Measurements from ENCODE around the gene PXN.
"Not testable (repeated sequence)": the region's sequence is repeated elsewhere in the genome, so short reads cannot be mapped to it uniquely, and the experiment has no call there.

The PXN gene

GRCh38 chr12:120242275-120242799 lies 23.2 kb downstream of the PXN start:
- no peak for DNase-seq (ENCODE audit: low read depth in 2 of 3, low spot score in 1 of 3)

GRCh38 chr12:120241561-120242274 lies 23.8 kb downstream of the PXN start:
- DNase-seq (ENCODE audit: low read depth in 2 of 3, low spot score in 1 of 3) = no peak

DNA sequence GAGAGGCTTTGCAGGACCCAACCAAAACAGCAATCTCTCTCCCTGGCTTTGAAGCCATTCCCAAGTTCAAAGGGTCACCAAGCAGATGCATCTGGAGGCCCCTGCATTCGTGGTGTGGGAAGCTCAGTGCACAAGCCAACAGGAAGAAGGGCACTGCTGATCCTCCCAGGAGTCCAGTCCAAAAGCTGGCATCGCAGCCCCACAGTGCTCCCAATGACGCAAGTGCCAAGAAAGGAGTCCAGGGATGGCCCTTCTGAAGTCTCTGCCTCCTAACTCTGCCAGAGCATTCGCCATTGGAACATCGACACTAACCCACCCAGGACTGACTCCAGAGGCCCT lies 25.1 kb downstream of the PXN start:
- DNase-seq (ENCODE audit: low read depth in 2 of 3, low spot score in 1 of 3) = no peak

DNA sequence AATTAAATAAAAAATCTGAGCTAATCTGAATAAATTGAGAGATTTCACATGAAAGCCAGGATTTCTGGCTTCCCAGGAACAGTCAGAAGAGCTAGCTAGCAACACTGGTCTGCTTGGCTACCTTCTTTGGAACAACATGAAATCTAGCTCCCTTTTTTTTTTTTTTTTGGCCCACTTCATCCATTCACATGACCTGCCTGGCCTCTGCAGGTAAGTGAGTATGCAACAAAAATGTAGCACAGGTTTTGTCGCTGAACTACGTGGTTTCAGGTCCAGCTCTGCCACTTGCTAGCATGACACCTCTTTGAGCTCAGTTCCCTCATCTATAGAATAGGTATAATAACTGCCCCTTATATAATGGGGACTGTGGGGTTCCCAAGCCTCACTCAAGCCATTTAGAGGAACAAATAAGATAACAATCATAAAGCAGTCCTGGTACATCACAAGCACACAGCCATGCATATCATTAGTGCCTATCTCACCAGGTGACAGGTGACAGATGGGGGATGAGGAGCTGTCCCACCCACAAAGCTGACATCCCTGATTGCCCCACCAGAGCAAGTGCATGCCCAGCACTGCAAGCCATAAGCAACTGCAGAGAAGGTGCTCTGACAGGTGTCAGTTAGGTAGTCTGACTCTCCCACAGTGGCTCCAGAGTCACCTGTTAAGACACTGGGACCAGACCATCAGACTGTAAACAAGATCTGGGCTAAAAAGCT lies 25.6 kb downstream of the PXN start:
- no peak for DNase-seq (ENCODE audit: low read depth in 2 of 3, low spot score in 1 of 3)

DNA sequence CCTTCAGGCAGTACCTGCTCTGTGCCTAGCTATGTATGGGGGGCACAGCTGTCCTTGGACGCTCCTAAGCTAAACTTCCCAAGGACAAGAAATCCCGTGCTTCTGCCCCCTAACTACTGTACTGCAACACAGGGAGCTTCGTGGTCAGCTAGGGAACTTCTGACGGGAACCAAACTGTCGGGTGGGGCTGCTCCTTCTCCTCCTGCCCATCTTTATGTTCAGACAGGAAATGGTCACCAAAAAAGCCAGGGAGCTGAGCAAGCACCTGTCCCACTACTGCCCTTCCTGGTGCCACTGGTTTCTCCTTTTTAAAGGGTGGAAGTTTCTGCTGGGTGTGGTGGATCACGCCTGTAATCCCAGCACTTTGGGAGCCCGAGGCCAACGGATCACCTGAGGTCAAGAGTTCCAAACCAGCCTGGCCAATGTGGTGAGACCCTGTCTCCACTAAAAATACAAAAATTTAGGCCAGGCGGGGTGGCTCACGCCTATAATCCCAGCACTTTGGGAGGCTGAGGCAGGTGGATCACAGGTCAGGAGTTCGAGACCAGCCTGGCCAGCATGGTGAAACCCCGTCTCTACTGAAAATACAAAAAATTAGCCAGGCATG lies 26.6 kb downstream of the PXN start:
- DNase-seq (ENCODE audit: low read depth in 2 of 3, low spot score in 1 of 3) = no peak

DNA sequence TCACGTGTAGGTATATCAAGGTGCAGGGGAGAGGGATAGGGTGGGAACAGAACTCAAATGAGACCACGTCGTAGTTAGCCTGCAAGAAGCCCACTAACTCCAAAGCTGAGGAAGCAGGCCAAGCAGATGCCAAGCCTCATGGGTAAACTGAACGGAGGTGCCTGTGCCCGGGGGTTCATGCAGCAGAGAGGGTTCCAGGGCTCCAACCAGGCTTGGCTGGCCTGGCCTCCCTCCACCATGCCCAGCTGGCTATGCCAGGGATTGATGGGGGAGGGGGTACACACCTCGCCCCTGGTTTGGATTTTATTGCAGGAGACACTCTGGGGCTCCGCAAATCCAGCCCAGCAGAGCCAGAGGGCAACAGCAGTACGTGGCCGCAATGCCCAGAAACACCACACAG lies 27.3 kb downstream of the PXN start:
- DNase-seq (ENCODE audit: low read depth in 2 of 3, low spot score in 1 of 3) = no peak

DNA sequence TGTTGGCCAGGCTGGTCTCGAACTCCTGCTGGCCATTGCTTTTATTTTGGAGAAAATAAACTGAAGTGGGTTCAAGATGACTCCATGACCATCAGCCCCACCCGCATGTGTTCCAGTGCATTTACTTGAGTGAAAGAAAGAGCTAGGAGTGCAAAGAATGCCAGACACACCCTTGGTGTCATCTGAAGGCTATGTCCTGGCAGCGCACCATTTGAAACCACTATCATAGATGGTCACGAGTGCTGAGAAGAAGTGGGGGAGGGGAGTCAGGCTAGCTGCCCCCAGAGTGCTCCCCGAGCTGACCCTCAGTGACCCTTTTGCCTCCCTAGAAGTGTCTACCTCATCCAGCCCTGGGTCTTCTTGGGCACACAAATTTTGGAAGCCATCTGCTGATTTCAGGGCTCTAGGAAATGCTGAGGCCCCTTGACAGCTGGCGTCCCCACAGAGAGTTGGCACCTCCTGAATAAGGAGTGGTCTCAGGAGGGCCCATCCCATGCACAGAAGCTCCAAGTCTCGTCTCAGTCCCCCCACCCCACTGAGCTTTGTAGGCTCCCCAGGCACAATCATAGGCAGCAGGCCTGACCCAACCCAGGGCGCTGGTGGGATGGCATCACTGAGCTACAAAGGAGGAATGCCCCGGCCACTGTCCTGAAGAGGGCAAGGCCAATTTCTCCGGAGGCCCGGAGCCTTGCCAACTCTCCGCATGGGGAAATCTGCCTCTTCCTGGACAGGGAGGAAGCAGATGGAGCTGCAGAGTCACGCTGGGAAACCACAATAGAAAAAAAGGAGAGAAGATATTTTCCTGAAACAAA lies 28.0 kb downstream of the PXN start:
- DNase-seq (ENCODE audit: low read depth in 2 of 3, low spot score in 1 of 3) = no peak

- not testable (repeated sequence) for DNase-seq (ENCODE audit: low read depth in 2 of 3, low spot score in 1 of 3)
Measured at GRCh38 chr12:120236809-120237208, 28.7 kb downstream of the PXN start.

- no peak for DNase-seq (ENCODE audit: low read depth in 2 of 3, low spot score in 1 of 3)
Measured at GRCh38 chr12:120235369-120236323, 29.9 kb downstream of the PXN start.

GRCh38 chr12:120234643-120235368 lies 30.7 kb downstream of the PXN start:
- DNase-seq (ENCODE audit: low read depth in 2 of 3, low spot score in 1 of 3) = no peak

- DNase-seq (ENCODE audit: low read depth in 2 of 3, low spot score in 1 of 3) = peak; percentile 69 to 84 (median 75)
Measured at GRCh38 chr12:120231316-120232011, 34.1 kb downstream of the PXN start.

GRCh38 chr12:120230974-120231315 lies 34.6 kb downstream of the PXN start:
- DNase-seq (ENCODE audit: low read depth in 2 of 3, low spot score in 1 of 3) = no peak

DNA sequence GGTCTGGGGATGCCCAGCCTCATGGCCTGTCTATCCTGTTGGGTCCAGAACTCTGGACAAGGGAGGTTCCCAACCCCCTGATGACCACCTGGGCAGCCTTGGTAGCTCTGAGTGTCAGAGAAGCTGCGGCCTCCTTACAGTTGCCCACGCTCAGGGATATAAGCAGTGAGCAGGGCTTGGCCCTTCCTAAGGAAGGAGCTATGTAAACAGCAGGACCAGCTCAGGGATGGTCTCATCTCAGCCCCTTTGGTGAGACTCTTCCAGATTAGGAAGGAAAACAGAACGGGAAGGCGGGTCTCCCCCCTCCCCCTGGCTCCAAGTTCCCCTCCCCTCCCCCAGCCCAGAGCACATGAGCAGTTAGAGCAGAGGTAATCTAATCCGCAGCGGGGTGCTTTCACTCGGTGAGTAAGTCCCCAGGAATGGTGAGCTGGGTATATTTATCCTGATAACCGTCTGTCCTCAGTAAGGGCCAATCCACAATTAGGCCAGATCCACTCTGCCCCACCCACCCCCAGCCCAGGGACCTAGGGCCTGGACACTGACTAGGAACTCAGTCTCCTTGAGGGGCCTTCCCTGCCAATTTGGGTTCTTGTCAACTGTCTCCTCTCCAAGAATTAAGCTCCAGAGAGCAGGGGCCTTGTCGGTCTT lies 35.1 kb downstream of the PXN start:
- DNase-seq (ENCODE audit: low read depth in 2 of 3, low spot score in 1 of 3) = no peak

DNA sequence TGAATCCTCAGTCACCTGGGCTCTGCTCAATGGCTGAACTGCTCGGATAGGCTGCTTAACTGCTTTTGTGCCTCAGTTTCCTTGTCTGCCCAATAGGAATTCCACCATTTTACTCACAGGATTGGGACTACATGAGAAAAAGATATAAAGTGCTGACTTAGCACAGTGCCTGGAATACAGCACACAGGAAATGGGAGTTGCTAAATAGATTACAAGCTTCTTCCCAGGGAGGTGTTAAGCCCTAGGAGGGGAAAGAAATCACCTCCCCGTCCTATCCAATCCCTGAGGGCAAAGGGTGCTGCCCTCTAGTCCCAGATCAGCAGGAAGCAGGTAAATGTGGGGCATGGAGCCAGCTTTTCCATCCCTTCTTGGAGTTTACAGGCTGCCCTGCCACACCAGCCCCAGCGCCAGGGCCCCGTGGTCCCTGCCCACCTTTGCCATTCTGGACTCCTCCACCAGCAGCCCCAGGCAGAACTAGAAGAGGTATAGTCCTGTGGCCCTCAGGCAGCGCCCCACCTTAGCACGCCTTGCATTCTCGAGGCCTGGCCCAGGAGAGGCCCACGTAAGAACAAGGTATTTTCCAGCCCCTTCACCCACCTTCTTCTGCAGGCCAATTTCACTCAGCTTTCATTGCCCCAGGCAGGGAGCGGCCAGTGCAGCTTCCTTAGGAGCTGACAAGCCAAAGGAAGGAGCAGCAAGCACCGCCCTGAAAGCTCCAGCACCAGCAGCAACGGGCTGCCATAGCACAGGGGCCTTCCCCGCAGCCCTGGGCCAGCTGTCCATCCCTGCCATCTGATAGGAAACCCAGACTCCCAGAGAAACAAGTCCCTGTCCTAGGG lies 35.8 kb downstream of the PXN start:
- no peak for DNase-seq (ENCODE audit: low read depth in 2 of 3, low spot score in 1 of 3)

DNA sequence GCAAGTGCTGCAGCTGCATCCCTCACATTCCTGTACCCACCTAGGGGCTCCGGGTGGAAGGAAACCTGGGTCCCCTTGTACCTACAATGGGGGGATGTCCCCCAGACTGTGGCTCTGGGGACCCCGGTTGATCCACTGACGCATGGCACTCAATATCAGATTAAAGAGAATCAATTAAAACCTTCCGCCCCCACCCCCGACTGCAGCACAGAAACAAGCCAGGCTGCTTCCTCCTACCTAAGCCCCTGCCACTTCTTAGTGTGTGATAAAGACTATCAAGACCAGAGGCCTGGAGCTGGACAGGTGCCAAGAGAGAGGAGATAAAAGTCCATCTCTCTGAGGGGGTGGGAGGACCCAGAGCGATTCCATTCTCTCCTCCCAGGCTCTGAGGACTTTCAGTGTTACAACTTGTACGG lies 36.5 kb downstream of the PXN start:
- no peak for DNase-seq (ENCODE audit: low read depth in 2 of 3, low spot score in 1 of 3)

- DNase-seq (ENCODE audit: low read depth in 2 of 3, low spot score in 1 of 3) = peak; percentile 84 to 90 (median 84)
Measured at GRCh38 chr12:120228291-120229070, 37.0 kb downstream of the PXN start.

DNA sequence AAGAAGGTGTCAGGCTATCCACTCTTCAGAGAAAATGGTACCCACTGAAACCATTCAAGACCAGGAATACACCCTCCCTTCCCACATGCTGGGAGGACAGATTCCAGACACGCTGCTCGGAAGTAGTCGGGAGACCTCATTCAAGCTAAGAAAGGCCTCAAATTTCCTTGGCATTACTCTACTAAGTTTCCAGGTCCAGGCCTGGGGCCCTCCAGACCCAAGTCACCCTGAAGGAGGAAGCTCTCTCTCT lies 37.6 kb downstream of the PXN start:
- no peak for DNase-seq (ENCODE audit: low read depth in 2 of 3, low spot score in 1 of 3)

All from stimulated activated CD4-positive, alpha-beta T cell treated with anti-CD3 and anti-CD28 coated beads, Interleukin-12 subunit alpha, Interleukin-12 subunit beta, amount 100 ng/mL, for 48 hours (primary cell).